Spinal cord (tissue), 10 donors: Measurements from ENCODE around the gene PLCXD3. TPM values are rescaled to one million over a fixed set of nuclear protein-coding genes. Genes with fewer than 3 reads are reported as not detected.

Experiments used
- DNase-seq, 6 donors: peaks; one replicate each; pipeline versions ENCODE4 v3.0.0 to v3.0.0-alpha.2; 2013 to 2015; ENCODE audit warnings: low spot score in 6 of 6, low read depth in 4 of 6
- H3K27ac ChIP-seq: one replicate; pipeline ENCODE4 v1.5.1; 2013; ENCODE audit warnings: low read depth, low read length, control low read depth
- H3K27me3 ChIP-seq: one replicate; pipeline ENCODE4 v1.6.1; 2013; ENCODE audit warnings: low read length; ENCODE audit not compliant: control insufficient read depth, insufficient read depth
- H3K36me3 ChIP-seq: one replicate; pipeline ENCODE4 v1.6.1; 2013; ENCODE audit warnings: low read length; ENCODE audit not compliant: control insufficient read depth, insufficient read depth
- H3K4me1 ChIP-seq: one replicate; pipeline ENCODE4 v1.6.1; 2013; ENCODE audit warnings: low read length; ENCODE audit not compliant: control insufficient read depth, insufficient read depth
- H3K4me3 ChIP-seq: one replicate; pipeline ENCODE4 v1.5.1; 2013; ENCODE audit warnings: low read depth, low read length, control low read depth
- H3K9me3 ChIP-seq: one replicate; pipeline ENCODE4 v1.6.1; 2013; ENCODE audit warnings: low read length; ENCODE audit not compliant: control insufficient read depth, insufficient read depth
- WGBS: methylation state at CpG from one replicate; pipeline ENCODE4 v1.1.5; 2013; ENCODE audit warnings: missing lambda C conversion rate; ENCODE audit not compliant: insufficient coverage; 5-methylcytosine and 5-hydroxymethylcytosine counted together
- polyA plus RNA-seq, 2 donors: library from polyadenylated mRNA; unstranded; fragments of 120-200 nt; gene quantifications; one replicate each; pipeline ENCODE4 v1.2.1, GENCODE V29; 2013; ENCODE audit not compliant: insufficient read length in 2 of 2
- total RNA-seq, 2 donors: library from RNA; depleted of rRNA in 1 of 2; stranded (reverse); fragments of 120-200 nt in 1 of 2; fragments of >200 nt in 1 of 2; gene quantifications; one replicate each; pipeline versions ENCODE4 v1.2.3 to v1.2.4, GENCODE V29; 2013 to 2014
- donor health status: healthy.

The PLCXD3 gene
- total and polyA plus RNA-seq, 4 donors, result 4.4 to 25.9 (median 11.7) TPM

DNA sequence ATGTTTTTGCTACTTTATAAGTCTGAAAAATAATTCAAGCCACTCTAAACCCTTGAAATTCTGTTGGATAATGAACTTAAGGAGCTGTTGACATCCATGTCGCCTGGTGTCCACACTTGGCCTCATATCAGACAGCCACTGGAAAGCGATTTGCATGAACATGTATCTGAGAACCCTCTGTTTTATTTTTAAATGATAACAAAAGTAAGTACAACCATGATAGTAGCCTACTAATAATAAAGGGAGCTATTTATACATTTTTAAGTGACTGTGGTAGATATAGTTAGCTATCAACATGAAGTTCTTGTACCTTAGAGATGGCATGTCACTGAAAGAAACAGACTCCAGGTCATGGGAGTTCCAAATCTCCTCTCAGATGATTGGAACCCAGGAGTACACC lies 53.3 kb downstream of the PLCXD3 start:
- Histone ChIP-seq H3K9me3 (no peaks in the 10 kb centered on the region), H3K36me3 (no peaks in the 10 kb centered on the region), H3K4me3 (no peak overlapping the region), H3K4me1 (no peaks in the 10 kb centered on the region), H3K27me3 (no peaks in the 10 kb centered on the region), H3K27ac (no peak overlapping the region)
- no peak for DNase-seq
- no CpG with 5 or more reads among the region's 2 CpGs for WGBS

DNA sequence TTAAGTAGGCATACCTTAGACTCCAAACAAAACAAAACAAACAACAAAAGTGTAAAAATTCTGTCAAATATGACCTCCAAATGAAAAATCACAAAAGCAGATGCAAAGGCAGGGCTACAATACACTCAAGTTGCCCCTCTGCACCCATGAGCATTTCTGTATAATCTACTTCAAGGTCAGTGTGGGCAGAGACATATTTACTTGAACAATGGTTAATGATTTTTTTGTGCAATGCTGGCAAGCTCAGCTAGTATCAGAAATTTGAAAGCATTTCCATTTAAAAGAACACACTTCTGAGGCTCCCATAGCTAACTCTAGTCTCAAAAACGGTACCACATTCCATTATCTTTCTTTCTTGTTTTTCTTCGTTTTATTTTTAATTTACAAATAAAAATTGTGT lies 57.9 kb downstream of the PLCXD3 start:
- no CpG with 5 or more reads among the region's 2 CpGs for WGBS

DNA sequence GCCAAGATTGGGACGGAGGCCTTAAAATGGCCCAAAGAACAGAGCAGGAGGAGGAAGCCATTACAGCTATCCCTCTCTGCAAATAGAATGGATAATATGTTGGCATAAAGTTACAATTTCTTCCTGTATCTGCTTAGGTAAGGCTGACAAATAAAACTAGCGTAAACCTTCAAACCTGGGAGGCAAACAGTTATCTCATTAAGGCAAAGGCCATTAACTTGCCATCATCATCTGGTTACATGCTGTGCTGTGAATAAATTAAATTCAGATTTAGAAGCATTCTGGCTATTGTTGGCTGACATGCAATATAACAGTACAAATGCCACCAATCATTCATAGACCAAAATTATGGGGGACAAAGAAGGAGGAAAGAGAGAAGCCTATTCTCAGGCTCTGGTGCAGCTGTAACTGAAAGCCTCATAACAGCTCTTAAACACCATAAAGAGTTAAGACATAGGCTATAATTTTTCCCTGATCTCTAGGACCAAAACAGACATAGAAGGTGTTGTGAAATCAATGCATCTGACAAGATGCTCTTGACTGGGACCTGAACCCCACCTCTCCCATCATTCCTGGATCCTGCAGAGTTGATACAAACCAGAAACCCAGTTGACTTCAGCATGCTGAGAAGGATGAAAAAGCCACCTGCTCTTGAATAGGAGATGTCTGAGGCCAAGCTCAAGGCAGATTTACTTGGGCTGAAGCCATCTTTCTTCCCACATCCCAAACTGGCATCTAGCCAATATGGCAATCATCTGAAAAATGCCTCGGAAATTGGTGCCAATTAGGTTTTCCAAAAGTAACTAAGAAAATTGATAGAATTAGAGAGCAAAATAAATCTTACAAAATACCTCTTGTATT lies 62.5 kb downstream of the PLCXD3 start:
- Histone ChIP-seq H3K4me3 (no peak overlapping the region), H3K27me3 (no peaks in the 10 kb centered on the region), H3K4me1 (no peaks in the 10 kb centered on the region), H3K9me3 (no peaks in the 10 kb centered on the region), H3K36me3 (no peaks in the 10 kb centered on the region), H3K27ac (no peak overlapping the region)
- no CpG with 5 or more reads among the region's 3 CpGs for WGBS
- peak in 2 of 6 donors; percentile 21 to 72 for DNase-seq

More for the DNA sequence above, 57.9 kb downstream of the PLCXD3 start:
- H3K27me3 ChIP-seq, result no peaks in the 10 kb centered on the region
- no peaks in the 10 kb centered on the region for H3K4me1 ChIP-seq
- H3K9me3 ChIP-seq, result no peaks in the 10 kb centered on the region
- no peak for DNase-seq
- H3K4me3 ChIP-seq, result no peak overlapping the region
- H3K27ac ChIP-seq, result no peak overlapping the region
- no peaks in the 10 kb centered on the region for H3K36me3 ChIP-seq

DNA sequence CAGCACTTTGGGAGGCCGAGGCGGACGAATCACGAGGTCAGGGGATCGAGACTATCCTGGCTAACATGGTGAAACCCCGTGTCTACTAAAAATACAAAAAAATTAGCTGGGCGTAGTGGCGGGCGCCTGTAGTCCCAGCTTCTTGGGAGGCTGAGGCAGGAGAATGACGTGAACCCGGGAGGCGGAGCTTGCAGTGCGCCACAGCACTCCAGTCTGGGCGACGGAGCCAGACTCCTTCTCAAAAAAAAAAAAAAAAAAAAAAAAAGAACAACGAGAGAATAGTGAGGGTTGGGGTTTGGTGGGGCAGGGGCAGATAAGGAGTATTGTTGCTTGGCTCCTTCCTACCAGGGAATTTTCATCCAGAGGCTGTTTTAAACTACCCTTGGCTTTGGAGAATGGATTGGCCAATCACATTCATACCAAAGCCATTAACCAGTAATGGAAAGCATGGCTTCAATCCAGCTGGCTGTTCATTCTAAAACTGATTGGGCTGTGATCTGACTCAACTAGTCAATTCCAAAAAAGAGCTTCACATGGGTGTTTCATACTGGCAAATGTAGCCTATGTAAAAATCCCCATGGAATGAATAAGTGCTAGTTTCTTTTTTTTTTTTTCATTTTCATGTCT lies 64.4 kb downstream of the PLCXD3 start:
- no peak overlapping the region for H3K4me3 ChIP-seq
- no peaks in the 10 kb centered on the region for H3K27me3 ChIP-seq
- H3K27ac ChIP-seq, result no peak overlapping the region
- H3K9me3 ChIP-seq, result no peaks in the 10 kb centered on the region
- DNase-seq, result peak in 1 of 6 donors; percentile 24
- no peaks in the 10 kb centered on the region for H3K4me1 ChIP-seq
- H3K36me3 ChIP-seq, result no peaks in the 10 kb centered on the region
- 85% methylated on average over 6 of the region's 16 CpGs for WGBS

GRCh38 chr5:41435276-41435675 lies 75.1 kb downstream of the PLCXD3 start:
- no peak for DNase-seq
- WGBS, result 83% methylated on average over 1 of the region's 1 CpG
- H3K27ac ChIP-seq, result no peak overlapping the region

GRCh38 chr5:41433552-41434181 lies 76.7 kb downstream of the PLCXD3 start:
- Histone ChIP-seq H3K36me3 (no peaks in the 10 kb centered on the region), H3K27me3 (no peaks in the 10 kb centered on the region), H3K9me3 (no peaks in the 10 kb centered on the region), H3K4me1 (no peaks in the 10 kb centered on the region), H3K27ac (no peak overlapping the region), H3K4me3 (no peak overlapping the region)
- DNase-seq, result no peak
- 100% methylated on average over 1 of the region's 4 CpGs for WGBS

More at GRCh38 chr5:41435276-41435675, 75.1 kb downstream of the PLCXD3 start:
- Histone ChIP-seq H3K36me3 (no peaks in the 10 kb centered on the region), H3K9me3 (no peaks in the 10 kb centered on the region), H3K4me3 (no peak overlapping the region), H3K4me1 (no peaks in the 10 kb centered on the region), H3K27me3 (no peaks in the 10 kb centered on the region)

GRCh38 chr5:41432481-41433253 lies 77.7 kb downstream of the PLCXD3 start:
- Histone ChIP-seq H3K36me3 (no peaks in the 10 kb centered on the region), H3K27me3 (no peaks in the 10 kb centered on the region), H3K4me3 (no peak overlapping the region), H3K9me3 (no peaks in the 10 kb centered on the region), H3K4me1 (no peaks in the 10 kb centered on the region), H3K27ac (no peak overlapping the region)
- 98% methylated on average over 3 of the region's 5 CpGs for WGBS
- no peak for DNase-seq

DNA sequence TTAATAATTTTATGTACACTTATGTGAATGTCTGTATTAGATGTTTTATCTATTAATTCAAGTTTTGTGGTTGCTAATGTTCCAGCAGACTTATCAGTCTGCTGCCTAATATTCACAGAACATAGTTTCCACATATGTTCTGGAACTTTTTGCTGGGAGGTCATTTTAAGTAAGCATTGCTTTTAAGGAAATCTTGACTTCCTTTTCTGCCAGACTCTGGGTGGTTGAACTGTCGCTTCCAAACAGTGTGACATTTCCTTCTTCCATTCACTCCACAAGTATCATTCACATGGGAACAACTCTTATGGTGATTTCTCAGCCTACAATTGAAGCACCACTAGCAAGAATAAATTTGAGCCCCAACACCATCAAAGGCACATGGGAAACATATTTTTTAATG lies 82.9 kb downstream of the PLCXD3 start:
- H3K27me3 ChIP-seq, result no peaks in the 10 kb centered on the region
- H3K4me1 ChIP-seq, result no peaks in the 10 kb centered on the region
- no peak for DNase-seq
- H3K4me3 ChIP-seq, result no peak overlapping the region
- H3K9me3 ChIP-seq, result no peaks in the 10 kb centered on the region
- no peaks in the 10 kb centered on the region for H3K36me3 ChIP-seq
- no peak overlapping the region for H3K27ac ChIP-seq
- 63% methylated on average over 1 of the region's 1 CpG for WGBS

- Histone ChIP-seq H3K27ac (no peak overlapping the region), H3K4me1 (no peaks in the 10 kb centered on the region), H3K9me3 (no peaks in the 10 kb centered on the region), H3K27me3 (no peaks in the 10 kb centered on the region), H3K4me3 (no peak overlapping the region), H3K36me3 (no peaks in the 10 kb centered on the region)
- no CpG with 5 or more reads among the region's 3 CpGs for WGBS
- DNase-seq, result peak in 1 of 6 donors; percentile 63
Observed at GRCh38 chr5:41425736-41426135, 84.7 kb downstream of the PLCXD3 start.
